ENCODE results near the gene NODAL.

DNA sequence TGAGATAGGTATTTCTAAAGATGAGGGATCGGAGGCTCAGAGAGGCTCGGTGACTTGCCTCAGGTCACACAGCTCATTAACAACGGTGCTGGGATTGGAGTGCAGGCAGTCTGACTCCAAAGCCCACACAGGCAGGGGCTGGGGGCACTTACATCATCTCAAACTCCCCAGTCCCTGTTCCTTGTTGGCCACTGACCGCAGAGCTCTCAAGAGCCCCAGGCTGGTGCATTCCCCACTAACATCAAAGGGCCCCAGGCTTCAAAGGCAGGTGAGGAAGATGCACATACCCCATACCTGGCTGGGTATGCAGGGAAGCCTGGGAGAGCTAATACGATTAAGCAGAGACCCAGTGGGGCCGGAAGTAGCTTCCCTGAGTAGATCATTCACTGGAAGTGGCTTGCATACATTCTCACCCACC is 13.7 kb upstream of the NODAL start:
- TF ChIP-seq TAF1 (IDR thresholded peaks at IDR 0.05; ENCODE audit: low read depth, low read length) (no peak), POLR2AphosphoS5 (IDR thresholded peaks at IDR 0.05; ENCODE audit: low read depth, low read length) (no peak)

Measured in GM12891 (cell line).